ENCODE results near the gene BSN.
A peak's percentile ranks its signal among the peaks of the same experiment; 100 is the strongest.
"Not testable (repeated sequence)": the region's sequence is repeated elsewhere in the genome, so short reads cannot be mapped to it uniquely, and the experiment has no call there.

BSN gene

DNA sequence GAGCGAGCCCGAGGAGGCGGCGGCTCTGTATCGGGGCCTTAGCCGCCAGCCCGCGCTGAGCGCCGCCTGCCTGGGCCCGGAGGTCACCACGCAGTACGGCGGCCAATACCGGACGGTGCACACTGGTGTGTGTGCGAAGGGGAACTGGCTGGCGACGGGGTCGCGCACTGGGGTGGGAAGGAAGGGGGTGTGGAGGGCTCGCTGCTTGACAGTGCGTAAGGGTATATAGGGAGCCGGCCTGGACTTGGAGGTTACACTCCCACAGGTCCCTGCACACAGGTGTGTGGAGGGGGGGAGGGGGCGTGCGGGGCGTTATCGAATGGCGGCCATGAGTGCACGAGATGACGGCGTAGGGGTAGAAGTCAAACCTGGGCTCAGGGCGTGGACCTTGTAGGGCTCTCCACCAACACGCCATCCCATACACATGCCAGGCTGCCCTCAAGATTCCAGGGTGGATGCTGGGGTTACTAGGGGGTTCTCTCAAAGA, 120.3 kb downstream of the BSN start:
- no peaks in the 10 kb centered on the region for H3K9me3 Mint-ChIP-seq
- peaks cover 35% of the 10 kb centered on the region for H3K4me1 Mint-ChIP-seq
- peak; percentile 42 for ATAC-seq
- H3K36me3 Mint-ChIP-seq = peaks cover 34% of the 10 kb centered on the region
- H3K27ac Mint-ChIP-seq = peak overlapping the region; percentile 97
- no peaks in the 10 kb centered on the region for H3K27me3 Mint-ChIP-seq
- peak overlapping the region; percentile 89 for H3K4me3 Mint-ChIP-seq

- no peak for ATAC-seq
- Mint-ChIP-seq H3K27me3 (no peaks in the 10 kb centered on the region), H3K4me3 (no peak overlapping the region), H3K9me3 (no peaks in the 10 kb centered on the region), H3K27ac (no peak overlapping the region), H3K36me3 (peaks cover 48% of the 10 kb centered on the region), H3K4me1 (peaks cover 44% of the 10 kb centered on the region)
Observed at GRCh38 chr3:49675912-49676311, 121.6 kb downstream of the BSN start.

DNA sequence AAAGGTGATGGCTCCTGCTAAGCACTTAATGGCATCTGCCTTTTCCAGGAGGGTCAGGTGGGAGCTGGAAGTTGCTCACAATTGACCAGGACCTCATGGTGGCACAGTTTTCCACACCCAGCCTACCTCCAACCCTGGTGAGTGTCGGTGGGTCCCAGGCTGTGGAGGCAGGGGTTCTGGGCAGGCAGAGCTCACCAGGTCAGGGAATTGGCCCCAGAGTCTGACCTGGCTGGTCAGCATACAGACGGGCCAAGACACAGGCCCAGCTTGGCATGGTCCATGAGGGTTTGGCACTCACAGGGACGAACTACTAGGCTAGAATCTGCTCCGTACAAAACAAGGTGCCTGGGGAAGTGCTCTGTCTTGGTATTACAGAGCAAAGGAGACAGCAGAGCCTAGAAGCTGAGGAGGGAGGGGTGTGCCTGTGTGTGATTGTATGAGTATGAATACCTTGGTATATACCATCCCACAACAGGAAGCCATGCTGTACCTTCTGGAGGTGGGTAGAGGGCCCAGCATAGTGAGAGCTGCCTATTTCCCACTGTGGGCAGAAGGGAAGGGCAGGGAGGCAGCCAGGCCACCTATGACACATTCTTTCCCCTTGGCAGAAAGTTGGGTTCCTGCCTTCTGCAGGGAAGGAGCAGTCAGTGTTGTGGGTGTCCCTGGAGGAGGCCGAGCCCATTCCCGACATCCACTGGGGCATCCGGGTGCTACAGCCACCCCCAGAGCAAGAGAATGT, 126.4 kb downstream of the BSN start:
- H3K27ac Mint-ChIP-seq = peak overlapping the region; percentile 6
- peaks cover 24% of the 10 kb centered on the region for H3K4me1 Mint-ChIP-seq
- peak; percentile 70 for ATAC-seq
- no peak overlapping the region for H3K4me3 Mint-ChIP-seq
- peaks cover 80% of the 10 kb centered on the region for H3K36me3 Mint-ChIP-seq
- no peaks in the 10 kb centered on the region for H3K9me3 Mint-ChIP-seq
- peaks cover 7% of the 10 kb centered on the region for H3K27me3 Mint-ChIP-seq

DNA sequence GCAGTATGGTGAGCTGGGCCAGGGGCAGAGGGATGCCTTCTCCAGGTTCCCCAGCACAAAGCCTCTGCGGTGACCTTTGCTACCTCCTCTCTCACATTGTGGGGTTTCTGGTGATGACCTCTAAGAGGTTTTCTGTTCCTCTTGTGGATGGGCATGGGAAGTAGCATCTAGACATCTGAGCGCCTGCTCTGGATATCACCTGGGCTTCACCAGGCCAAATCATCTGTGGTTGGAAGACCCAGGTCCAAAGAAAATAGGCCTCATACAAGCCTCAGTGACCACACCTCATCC, 126.9 kb downstream of the BSN start:
- Mint-ChIP-seq H3K4me3 (no peak overlapping the region), H3K27me3 (peaks cover 7% of the 10 kb centered on the region), H3K36me3 (peaks cover 75% of the 10 kb centered on the region), H3K9me3 (no peaks in the 10 kb centered on the region), H3K4me1 (peaks cover 19% of the 10 kb centered on the region), H3K27ac (no peak overlapping the region)
- peak; percentile 58 for ATAC-seq

DNA sequence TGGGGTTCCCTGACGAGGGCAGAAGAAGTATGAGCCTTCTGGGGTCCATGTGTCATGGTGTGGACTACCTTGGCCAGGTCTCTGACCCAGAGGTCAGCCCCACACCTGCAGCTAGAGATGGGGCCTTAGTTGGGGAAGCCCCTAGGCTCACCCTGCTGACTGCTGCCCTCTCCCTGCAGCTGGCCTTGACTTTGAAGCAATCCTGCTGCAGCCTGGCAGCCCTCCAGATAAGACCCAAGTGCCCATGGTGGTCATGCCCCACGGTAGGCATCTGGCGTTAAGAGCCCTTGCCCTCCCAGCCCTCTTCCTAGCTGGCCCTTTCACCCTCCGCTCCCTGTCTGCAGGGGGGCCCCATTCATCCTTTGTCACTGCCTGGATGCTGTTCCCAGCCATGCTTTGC, 127.3 kb downstream of the BSN start:
- Mint-ChIP-seq H3K27me3 (peaks cover 7% of the 10 kb centered on the region), H3K4me3 (no peak overlapping the region), H3K27ac (no peak overlapping the region), H3K4me1 (peaks cover 18% of the 10 kb centered on the region), H3K36me3 (peaks cover 71% of the 10 kb centered on the region), H3K9me3 (no peaks in the 10 kb centered on the region)
- no peak for ATAC-seq

GRCh38 chr3:49683162-49683561, 128.9 kb downstream of the BSN start:
- H3K9me3 Mint-ChIP-seq = no peaks in the 10 kb centered on the region
- H3K27me3 Mint-ChIP-seq = peaks cover 7% of the 10 kb centered on the region

GRCh38 chr3:49684453-49684852, 130.2 kb downstream of the BSN start:
- H3K36me3 Mint-ChIP-seq = peaks cover 51% of the 10 kb centered on the region
- H3K4me3 Mint-ChIP-seq = not testable (repeated sequence)

More at GRCh38 chr3:49683162-49683561, 128.9 kb downstream of the BSN start:
- peaks cover 58% of the 10 kb centered on the region for H3K36me3 Mint-ChIP-seq
- peaks cover 21% of the 10 kb centered on the region for H3K4me1 Mint-ChIP-seq
- ATAC-seq = no peak
- H3K4me3 Mint-ChIP-seq = no peak overlapping the region
- H3K27ac Mint-ChIP-seq = no peak overlapping the region

DNA sequence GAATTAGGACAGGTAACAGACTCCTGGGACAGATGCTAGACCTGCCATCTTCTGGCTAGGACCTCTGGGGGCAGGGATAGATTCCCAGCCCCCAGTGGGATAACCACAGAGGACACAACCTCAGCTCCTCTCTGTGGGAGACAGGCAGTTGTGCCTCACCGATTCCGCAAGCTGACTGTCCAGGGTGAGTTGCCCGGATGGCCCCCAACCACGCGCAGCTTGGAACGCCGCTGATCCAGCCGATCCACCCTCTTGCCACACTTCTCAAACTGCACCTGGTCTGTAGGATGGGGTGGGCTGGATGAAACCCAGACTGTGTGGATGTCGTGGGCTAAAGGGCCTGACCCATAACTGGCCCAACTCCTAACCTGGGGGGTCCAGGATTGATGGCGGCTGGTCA, 130.8 kb downstream of the BSN start:
- H3K9me3 Mint-ChIP-seq, ATAC-seq, H3K27ac Mint-ChIP-seq, H3K27me3 Mint-ChIP-seq, H3K4me3 Mint-ChIP-seq: not testable (repeated sequence)
- peaks cover 38% of the 10 kb centered on the region for H3K4me1 Mint-ChIP-seq
- H3K36me3 Mint-ChIP-seq = peaks cover 45% of the 10 kb centered on the region

More at GRCh38 chr3:49684453-49684852, 130.2 kb downstream of the BSN start:
- not testable (repeated sequence) for H3K27ac Mint-ChIP-seq, H3K27me3 Mint-ChIP-seq, ATAC-seq, H3K9me3 Mint-ChIP-seq
- peaks cover 34% of the 10 kb centered on the region for H3K4me1 Mint-ChIP-seq

DNA sequence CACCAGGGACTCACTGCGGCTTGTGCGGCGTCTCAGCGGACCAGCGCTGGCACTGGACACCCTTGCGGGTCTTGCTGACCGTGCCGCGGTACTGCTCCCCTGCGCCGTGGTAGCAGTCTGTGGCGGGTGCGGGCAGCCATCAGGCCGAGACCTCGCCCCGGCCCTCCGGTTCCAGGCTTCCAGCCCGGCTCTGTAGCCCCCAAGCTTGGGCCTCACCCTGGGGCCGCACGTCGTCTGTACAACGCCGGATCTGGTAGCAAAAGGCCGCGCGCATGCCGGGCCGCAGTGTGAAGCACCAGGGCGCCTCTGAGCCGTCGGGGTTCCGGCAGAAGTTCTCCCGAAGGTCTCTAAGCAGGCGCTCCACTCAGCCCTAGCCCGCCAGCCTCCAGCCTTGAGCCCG, 131.6 kb downstream of the BSN start:
- H3K27ac Mint-ChIP-seq, ATAC-seq, H3K4me3 Mint-ChIP-seq, H3K27me3 Mint-ChIP-seq, H3K9me3 Mint-ChIP-seq: not testable (repeated sequence)
- H3K36me3 Mint-ChIP-seq = peaks cover 38% of the 10 kb centered on the region
- H3K4me1 Mint-ChIP-seq = peaks cover 38% of the 10 kb centered on the region

DNA sequence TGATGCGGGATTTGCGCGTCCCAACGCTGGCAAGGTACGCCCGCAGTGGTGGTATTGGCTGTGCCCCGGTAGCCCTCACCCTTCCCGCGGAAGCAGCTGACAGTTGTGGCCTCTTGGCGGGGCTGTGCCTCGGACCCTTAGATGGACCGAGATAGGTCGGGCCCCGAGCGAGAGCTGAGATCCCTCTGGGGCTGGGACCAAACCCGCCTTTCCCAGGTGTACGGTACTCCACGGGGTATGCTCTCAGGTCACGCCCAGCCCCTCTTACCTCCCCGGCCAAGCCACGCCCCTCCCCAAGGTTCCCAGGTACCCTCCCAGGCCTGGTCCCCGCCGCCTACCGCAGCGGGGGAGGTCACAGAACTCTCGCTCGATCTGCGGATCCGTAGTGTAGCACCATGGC, 132.1 kb downstream of the BSN start:
- Mint-ChIP-seq H3K36me3 (peaks cover 36% of the 10 kb centered on the region), H3K4me1 (peaks cover 40% of the 10 kb centered on the region), H3K4me3 (peak overlapping the region; percentile 68)
- peak; percentile 2 for ATAC-seq
- H3K9me3 Mint-ChIP-seq, H3K27ac Mint-ChIP-seq, H3K27me3 Mint-ChIP-seq: not testable (repeated sequence)

GRCh38 chr3:49686769-49687423, 132.6 kb downstream of the BSN start:
- Mint-ChIP-seq H3K4me3 (peak overlapping the region; percentile 46), H3K36me3 (peaks cover 34% of the 10 kb centered on the region), H3K4me1 (peaks cover 44% of the 10 kb centered on the region)
- not testable (repeated sequence) for H3K27ac Mint-ChIP-seq, H3K27me3 Mint-ChIP-seq, H3K9me3 Mint-ChIP-seq
- peak; percentile 22 for ATAC-seq

DNA sequence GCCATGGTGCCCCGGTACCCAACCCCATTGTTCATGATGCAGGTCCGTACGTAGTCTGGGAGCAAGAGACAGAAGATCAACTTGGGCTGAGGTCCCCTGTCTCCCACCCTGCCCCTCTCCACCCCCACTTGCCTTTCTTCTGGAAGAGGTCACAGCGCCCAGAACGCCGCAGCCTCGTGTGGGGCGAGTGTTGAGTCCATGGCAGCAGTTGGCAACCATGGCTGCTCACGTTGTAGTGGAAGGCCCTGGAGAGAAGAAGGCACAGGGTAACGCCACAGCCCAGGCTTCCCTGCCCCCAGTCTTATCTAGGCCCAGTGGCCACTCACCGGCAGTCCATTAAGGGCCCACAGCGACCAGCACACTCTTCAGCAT, 133.1 kb downstream of the BSN start:
- H3K27ac Mint-ChIP-seq, H3K27me3 Mint-ChIP-seq, ATAC-seq: not testable (repeated sequence)

DNA sequence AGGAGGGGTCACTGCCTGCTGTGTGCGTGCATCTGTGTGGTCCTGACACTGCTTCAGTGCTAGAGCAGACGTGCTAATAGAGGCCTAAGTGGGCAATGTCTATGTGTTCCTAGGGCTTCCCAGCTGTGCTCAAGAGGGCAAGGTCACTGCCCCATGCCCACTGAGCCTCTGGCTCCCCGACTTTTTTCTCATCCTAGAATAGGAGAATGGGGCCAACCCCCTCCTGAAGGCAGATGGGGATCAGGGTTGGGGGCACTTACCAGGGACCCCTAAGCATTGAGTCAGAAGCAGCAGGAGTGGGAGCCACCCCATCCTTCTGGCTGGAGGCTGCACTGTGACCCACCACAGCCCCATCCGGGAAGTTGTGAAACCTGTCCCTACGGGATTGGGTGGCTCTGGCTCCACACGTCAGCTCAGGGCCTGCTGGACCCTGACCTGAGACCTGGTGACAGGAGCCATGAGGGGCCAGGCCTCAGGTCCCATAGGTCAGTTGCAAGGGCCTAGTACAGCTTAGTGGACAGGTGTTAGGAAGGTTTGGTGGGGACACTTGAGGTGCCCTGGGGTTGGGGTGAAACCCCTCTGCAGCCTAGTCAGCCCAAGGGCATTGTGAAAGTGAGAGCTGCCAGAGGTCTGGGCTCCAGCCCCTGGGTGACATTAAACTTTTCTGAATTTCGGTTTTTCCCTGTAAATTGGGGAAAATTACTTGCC, 134.2 kb downstream of the BSN start:
- Mint-ChIP-seq H3K4me3 (peak overlapping the region; percentile 98), H3K4me1 (peaks cover 44% of the 10 kb centered on the region), H3K36me3 (peaks cover 22% of the 10 kb centered on the region), H3K27ac (peak overlapping the region; percentile 89)
- H3K9me3 Mint-ChIP-seq, H3K27me3 Mint-ChIP-seq: not testable (repeated sequence)
- ATAC-seq = peak; percentile 3

More for the DNA sequence above, 133.1 kb downstream of the BSN start:
- peaks cover 30% of the 10 kb centered on the region for H3K36me3 Mint-ChIP-seq
- H3K9me3 Mint-ChIP-seq, H3K4me3 Mint-ChIP-seq: not testable (repeated sequence)
- H3K4me1 Mint-ChIP-seq = peaks cover 44% of the 10 kb centered on the region

GRCh38 chr3:49689046-49689907, 135.0 kb downstream of the BSN start, which contains the start of the genes MST1 and RNF123:
Gene MST1, minus strand, starts transcription at chr3:49689474. Its CDS starts 783 bp downstream, at chr3:49688691.
Gene RNF123, plus strand, starts transcription at chr3:49689557. Its CDS starts 1,609 bp downstream, at chr3:49691166.
- peak; percentile 82 for ATAC-seq
- Mint-ChIP-seq H3K4me1 (peaks cover 44% of the 10 kb centered on the region), H3K36me3 (peaks cover 17% of the 10 kb centered on the region), H3K27ac (peak within 1 kb of the TSS; percentile 89), H3K9me3 (no peaks in the 10 kb centered on the region), H3K4me3 (peak within 1 kb of the TSS; percentile 98), H3K27me3 (peaks cover 7% of the 10 kb centered on the region)
